Measurements from ENCODE around the gene ABLIM1. TPM values are rescaled to one million over a fixed set of nuclear protein-coding genes. Genes with fewer than 3 reads are reported as not detected.
A peak's percentile ranks its signal among the peaks of the same experiment; 100 is the strongest.

Gene ABLIM1
- total and polyA plus RNA-seq, 5 donors = 149 to 462 (median 411) TPM

- Histone ChIP-seq H3K27ac (ENCODE audit: low read length) (peak overlapping the region; percentile 50), H3K4me1 (ENCODE audit: control insufficient read depth, insufficient read depth, low read length) (peaks cover 3% of the 10 kb centered on the region), H3K27me3 (ENCODE audit: control insufficient read depth, insufficient read depth) (no peaks in the 10 kb centered on the region), H3K9me3 (ENCODE audit: control insufficient read depth, low read length) (no peaks in the 10 kb centered on the region), H3K4me3 (ENCODE audit: low read length) (no peak overlapping the region)
- DNase-seq (no peak), ATAC-seq (no peak)
- intact Hi-C loops (cut with DNase I) = loop anchor here in 3 of 4 donors (5.0 to 10.0 kb wide), 2 partner anchors 46 to 53 kb away; no protein-coding TSS in a partner anchor
- WGBS = 75% methylated on average over 3 of the region's 3 CpGs
Observed at GRCh38 chr10:114680543-114681117, 22.6 kb upstream of the ABLIM1 start.

GRCh38 chr10:114679552-114679951 is 21.5 kb upstream of the ABLIM1 start:
- DNase-seq = no peak
- intact Hi-C loops (cut with DNase I) = no loop called here
- Histone ChIP-seq H3K4me3 (ENCODE audit: low read length) (no peak overlapping the region), H3K4me1 (ENCODE audit: control insufficient read depth, insufficient read depth, low read length) (no peaks in the 10 kb centered on the region), H3K27me3 (ENCODE audit: control insufficient read depth, insufficient read depth) (no peaks in the 10 kb centered on the region), H3K9me3 (ENCODE audit: control insufficient read depth, low read length) (no peaks in the 10 kb centered on the region), H3K27ac (ENCODE audit: low read length) (no peak overlapping the region)
- WGBS = 94% methylated on average over 5 of the region's 5 CpGs
- ATAC-seq = no peak

- ATAC-seq (no peak), DNase-seq (no peak)
- Histone ChIP-seq H3K4me3 (ENCODE audit: low read length) (no peak overlapping the region), H3K9me3 (ENCODE audit: control insufficient read depth, low read length) (no peaks in the 10 kb centered on the region), H3K27me3 (ENCODE audit: control insufficient read depth, insufficient read depth) (no peaks in the 10 kb centered on the region), H3K4me1 (ENCODE audit: control insufficient read depth, insufficient read depth, low read length) (no peaks in the 10 kb centered on the region), H3K27ac (ENCODE audit: low read length) (no peak overlapping the region)
- WGBS = 64% methylated on average over 2 of the region's 2 CpGs
- intact Hi-C loops (cut with DNase I) = no loop called here
Observed at GRCh38 chr10:114678820-114679219, 20.7 kb upstream of the ABLIM1 start.

GRCh38 chr10:114678336-114678735 is 20.3 kb upstream of the ABLIM1 start:
- H3K9me3 ChIP-seq (ENCODE audit: control insufficient read depth, low read length) = no peaks in the 10 kb centered on the region
- ATAC-seq (no peak), DNase-seq (no peak)
- H3K4me1 ChIP-seq (ENCODE audit: control insufficient read depth, insufficient read depth, low read length) = no peaks in the 10 kb centered on the region
- 63% methylated on average over 4 of the region's 4 CpGs for WGBS
- no peak overlapping the region for H3K4me3 ChIP-seq (ENCODE audit: low read length)
- H3K27ac ChIP-seq (ENCODE audit: low read length) = no peak overlapping the region
- intact Hi-C loops (cut with DNase I) = no loop called here
- no peaks in the 10 kb centered on the region for H3K27me3 ChIP-seq (ENCODE audit: control insufficient read depth, insufficient read depth)

- no peak overlapping the region for H3K4me3 ChIP-seq (ENCODE audit: low read length)
- DNase-seq (no peak), ATAC-seq (no peak)
- no peak overlapping the region for H3K27ac ChIP-seq (ENCODE audit: low read length)
- no peaks in the 10 kb centered on the region for H3K4me1 ChIP-seq (ENCODE audit: control insufficient read depth, insufficient read depth, low read length)
- 91% methylated on average over 4 of the region's 4 CpGs for WGBS
- H3K27me3 ChIP-seq (ENCODE audit: control insufficient read depth, insufficient read depth) = no peaks in the 10 kb centered on the region
- no peaks in the 10 kb centered on the region for H3K9me3 ChIP-seq (ENCODE audit: control insufficient read depth, low read length)
- intact Hi-C loops (cut with DNase I) = no loop called here
Observed at GRCh38 chr10:114674346-114674745, 16.3 kb upstream of the ABLIM1 start.

- intact Hi-C loops (cut with DNase I) = no loop called here
- ATAC-seq (no peak), DNase-seq (no peak)
- Histone ChIP-seq H3K27me3 (ENCODE audit: control insufficient read depth, insufficient read depth) (no peaks in the 10 kb centered on the region), H3K9me3 (ENCODE audit: control insufficient read depth, low read length) (no peaks in the 10 kb centered on the region), H3K4me1 (ENCODE audit: control insufficient read depth, insufficient read depth, low read length) (peaks cover 3% of the 10 kb centered on the region), H3K4me3 (ENCODE audit: low read length) (no peak overlapping the region), H3K27ac (ENCODE audit: low read length) (no peak overlapping the region)
- WGBS = 67% methylated on average over 3 of the region's 3 CpGs
Observed at GRCh38 chr10:114669648-114670047, 11.6 kb upstream of the ABLIM1 start.

- H3K27ac ChIP-seq (ENCODE audit: low read length) = no peak overlapping the region
Observed at GRCh38 chr10:114668375-114669080, 10.5 kb upstream of the ABLIM1 start.

GRCh38 chr10:114665873-114666272 is 7.8 kb upstream of the ABLIM1 start:
- no peaks in the 10 kb centered on the region for H3K27me3 ChIP-seq (ENCODE audit: control insufficient read depth, insufficient read depth)
- no peak overlapping the region for H3K4me3 ChIP-seq (ENCODE audit: low read length)
- peaks cover 7% of the 10 kb centered on the region for H3K4me1 ChIP-seq (ENCODE audit: control insufficient read depth, insufficient read depth, low read length)
- DNase-seq (no peak), ATAC-seq (no peak)
- intact Hi-C loops (cut with DNase I) = no loop called here
- no peaks in the 10 kb centered on the region for H3K9me3 ChIP-seq (ENCODE audit: control insufficient read depth, low read length)
- no peak overlapping the region for H3K27ac ChIP-seq (ENCODE audit: low read length)
- WGBS = 56% methylated on average over 1 of the region's 1 CpG

More at GRCh38 chr10:114668375-114669080, 10.5 kb upstream of the ABLIM1 start:
- Histone ChIP-seq H3K27me3 (ENCODE audit: control insufficient read depth, insufficient read depth) (no peaks in the 10 kb centered on the region), H3K9me3 (ENCODE audit: control insufficient read depth, low read length) (no peaks in the 10 kb centered on the region), H3K4me3 (ENCODE audit: low read length) (no peak overlapping the region), H3K4me1 (ENCODE audit: control insufficient read depth, insufficient read depth, low read length) (peaks cover 3% of the 10 kb centered on the region)
- no peak for ATAC-seq
- DNase-seq = no peak
- intact Hi-C loops (cut with DNase I) = no loop called here
- WGBS = 81% methylated on average over 6 of the region's 6 CpGs

- intact Hi-C loops (cut with DNase I) = no loop called here
- Histone ChIP-seq H3K9me3 (ENCODE audit: control insufficient read depth, low read length) (no peaks in the 10 kb centered on the region), H3K27ac (ENCODE audit: low read length) (peak overlapping the region; percentile 17), H3K4me3 (ENCODE audit: low read length) (no peak overlapping the region), H3K27me3 (ENCODE audit: control insufficient read depth, insufficient read depth) (no peaks in the 10 kb centered on the region), H3K4me1 (ENCODE audit: control insufficient read depth, insufficient read depth, low read length) (peaks cover 7% of the 10 kb centered on the region)
- no peak for DNase-seq
- 35% methylated on average over 2 of the region's 2 CpGs for WGBS
- ATAC-seq = no peak
Observed at GRCh38 chr10:114665406-114665805, 7.3 kb upstream of the ABLIM1 start.

GRCh38 chr10:114664127-114664526 is 6.1 kb upstream of the ABLIM1 start:
- H3K4me1 ChIP-seq (ENCODE audit: control insufficient read depth, insufficient read depth, low read length) = peaks cover 7% of the 10 kb centered on the region
- ATAC-seq (no peak), DNase-seq (no peak)
- no peak overlapping the region for H3K4me3 ChIP-seq (ENCODE audit: low read length)
- no peaks in the 10 kb centered on the region for H3K9me3 ChIP-seq (ENCODE audit: control insufficient read depth, low read length)
- no peaks in the 10 kb centered on the region for H3K27me3 ChIP-seq (ENCODE audit: control insufficient read depth, insufficient read depth)
- WGBS = 72% methylated on average over 4 of the region's 4 CpGs
- intact Hi-C loops (cut with DNase I) = no loop called here
- peak overlapping the region; percentile 39 for H3K27ac ChIP-seq (ENCODE audit: low read length)

- H3K9me3 ChIP-seq (ENCODE audit: control insufficient read depth, low read length) = no peaks in the 10 kb centered on the region
- H3K27me3 ChIP-seq (ENCODE audit: control insufficient read depth, insufficient read depth) = no peaks in the 10 kb centered on the region
- intact Hi-C loops (cut with DNase I) = no loop called here
- peak overlapping the region; percentile 92 for H3K27ac ChIP-seq (ENCODE audit: low read length)
- H3K4me1 ChIP-seq (ENCODE audit: control insufficient read depth, insufficient read depth, low read length) = peaks cover 7% of the 10 kb centered on the region
- ATAC-seq (peak; percentile 61 to 80), DNase-seq (peak in 1 of 3 donors; percentile 58)
- WGBS = 49% methylated on average over 8 of the region's 8 CpGs
- no peak overlapping the region for H3K4me3 ChIP-seq (ENCODE audit: low read length)
Observed at GRCh38 chr10:114663626-114664025, 5.6 kb upstream of the ABLIM1 start.
